NOMO-1 treated with DMSO at 0.1 percent for 48 hours (cell line): ENCODE data around the gene CCL14.

Experiments used
- DNase-seq: peaks from one replicate; lab custom pipeline; 2025; ENCODE audit not compliant: unreplicated experiment; lab: John Stamatoyannopoulos, UW

CCL14 gene

GRCh38 chr17:35991075-35991474, 4.5 kb upstream of the CCL14 start:
- no peak for DNase-seq

GRCh38 chr17:35988164-35988563, 1.6 kb upstream of the CCL14 start:
- DNase-seq = no peak

GRCh38 chr17:35984140-35984539, 2.4 kb downstream of the CCL14 start:
- no peak for DNase-seq

- DNase-seq = no peak
These were observed 3.9 kb downstream of the CCL14 start for GRCh38 chr17:35982409-35983191.

GRCh38 chr17:35981908-35982330, 4.6 kb downstream of the CCL14 start:
- no peak for DNase-seq

- DNase-seq = no peak
These were observed 5.3 kb downstream of the CCL14 start, which contains the start of gene CCL16 for GRCh38 chr17:35981246-35981645. Gene CCL16 (minus strand): TSS chr17:35981497. CDS start chr17:35981420, 77 bp downstream.

- DNase-seq = no peak
These were observed 8.2 kb downstream of the CCL14 start for GRCh38 chr17:35978346-35978745.

- no peak for DNase-seq
These were observed 9.0 kb downstream of the CCL14 start for GRCh38 chr17:35977509-35977908.

- DNase-seq = no peak
These were observed 12.9 kb downstream of the CCL14 start for GRCh38 chr17:35973333-35974260.

GRCh38 chr17:35972945-35973332, 13.6 kb downstream of the CCL14 start:
- no peak for DNase-seq

GRCh38 chr17:35972535-35972934, 14.0 kb downstream of the CCL14 start:
- DNase-seq = no peak

GRCh38 chr17:35972066-35972465, 14.5 kb downstream of the CCL14 start:
- DNase-seq = no peak

GRCh38 chr17:35969558-35970380, 16.8 kb downstream of the CCL14 start:
- peak; percentile 44 for DNase-seq

- DNase-seq = no peak
These were observed 17.9 kb downstream of the CCL14 start for GRCh38 chr17:35968520-35969054.

- no peak for DNase-seq
These were observed 21.3 kb downstream of the CCL14 start for GRCh38 chr17:35965272-35965671.

- DNase-seq = no peak
These were observed 22.9 kb downstream of the CCL14 start for GRCh38 chr17:35963663-35964062.

GRCh38 chr17:35953720-35954119, 32.8 kb downstream of the CCL14 start:
- no peak for DNase-seq

GRCh38 chr17:35949401-35949800, 37.1 kb downstream of the CCL14 start:
- no peak for DNase-seq

GRCh38 chr17:35948092-35948491, 38.4 kb downstream of the CCL14 start:
- no peak for DNase-seq

GRCh38 chr17:35947156-35947585, 39.4 kb downstream of the CCL14 start:
- DNase-seq = peak; percentile 77

GRCh38 chr17:35944151-35944550, 42.4 kb downstream of the CCL14 start:
- DNase-seq = no peak
